Pons (tissue), 1 donor: ENCODE data around the gene ITGB4.

Experiments used
- DNase-seq: peaks from one replicate; pipeline ENCODE4 v3.0.0-alpha.2; 2016; ENCODE audit warnings: low spot score

The ITGB4 gene

DNA sequence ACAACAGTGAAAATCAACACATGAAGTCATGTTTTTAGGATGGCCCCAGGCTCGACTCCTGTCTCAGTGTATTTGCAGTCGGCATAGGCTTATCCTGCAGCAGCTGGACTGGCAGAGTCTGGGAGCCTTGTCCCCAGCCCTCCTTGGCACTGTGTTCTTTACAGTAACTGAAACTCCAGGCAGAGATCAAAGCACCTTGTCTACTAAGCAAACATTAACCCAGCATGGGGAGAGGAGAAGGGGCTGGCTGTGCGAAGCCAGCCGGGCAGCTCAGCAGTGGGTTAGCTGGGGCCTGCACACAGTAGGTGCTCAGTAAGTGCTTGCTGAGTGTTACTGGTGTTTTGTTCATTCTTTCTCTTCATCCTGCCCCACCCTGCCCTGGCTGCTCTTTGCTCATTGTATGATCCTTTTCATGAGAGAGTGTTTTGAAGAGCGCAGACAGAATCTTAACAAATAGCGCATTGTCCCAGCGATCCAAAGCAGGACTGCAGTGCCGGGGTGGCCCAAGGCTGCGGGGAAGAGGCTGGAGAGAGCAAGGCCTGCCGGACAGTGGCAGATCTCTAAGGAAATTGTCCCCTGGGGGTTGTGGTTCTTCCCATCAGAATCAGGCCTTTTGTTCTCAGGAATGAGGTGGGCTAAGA lies 23.5 kb upstream of the ITGB4 start:
- DNase-seq = peak; percentile 98

DNA sequence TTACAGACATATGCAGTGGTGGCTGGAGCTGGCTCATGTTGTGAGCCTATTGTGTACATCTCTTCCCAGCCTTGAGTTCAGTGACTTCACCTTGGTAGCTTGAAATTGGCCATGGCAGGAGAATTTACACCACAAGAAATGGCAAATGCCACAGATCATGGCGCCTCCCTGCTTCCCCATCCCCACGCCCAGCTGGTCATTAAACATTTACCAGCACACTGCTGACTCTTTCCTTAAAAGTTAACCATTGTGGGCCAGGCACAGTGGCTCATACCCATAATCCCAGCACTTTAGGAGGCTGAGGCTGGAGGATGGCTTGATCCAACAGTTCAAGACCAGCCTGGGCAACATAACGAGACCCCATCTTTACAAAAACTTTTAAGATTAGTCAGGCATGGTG lies 22.6 kb upstream of the ITGB4 start:
- DNase-seq = no peak

DNA sequence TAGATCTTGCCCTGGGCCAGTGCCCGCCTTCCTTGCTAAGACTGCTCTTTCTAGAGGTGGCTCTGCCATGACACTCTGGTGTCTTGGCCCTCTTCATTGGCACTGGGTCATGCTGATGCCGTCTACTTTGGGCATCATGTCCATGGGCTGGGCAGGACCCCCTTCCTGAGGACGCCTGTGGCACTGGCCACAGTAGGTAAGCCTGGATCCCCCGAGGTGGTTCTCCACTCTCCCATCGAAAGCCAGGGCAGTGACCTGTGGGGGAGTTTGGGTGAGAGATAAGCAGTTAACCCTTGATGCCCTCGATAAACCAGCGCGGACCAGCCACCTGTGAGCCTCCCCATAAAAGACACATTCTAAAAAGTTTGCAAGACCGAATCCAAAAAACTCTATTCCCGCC lies 20.0 kb upstream of the ITGB4 start:
- no peak for DNase-seq

DNA sequence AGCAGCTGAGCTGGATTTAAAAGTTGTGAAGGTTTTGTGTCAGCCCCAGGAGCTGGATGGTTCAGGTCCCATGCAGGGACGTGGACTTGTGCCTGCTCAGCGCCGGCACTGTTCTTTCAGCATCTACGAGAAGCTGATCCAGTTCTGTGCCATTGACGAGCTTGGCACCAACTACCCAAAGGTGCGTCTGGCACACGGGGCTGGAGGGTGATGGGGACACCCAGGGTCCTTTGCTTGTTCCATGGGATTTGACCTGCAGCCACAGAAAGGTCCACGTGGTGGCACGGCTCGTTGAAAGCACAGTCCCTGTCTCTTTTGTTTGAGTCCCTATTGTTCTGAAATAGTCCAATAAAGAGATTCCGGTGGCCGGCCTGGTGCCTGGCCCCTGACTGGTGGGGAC lies 18.1 kb upstream of the ITGB4 start:
- DNase-seq = no peak

DNA sequence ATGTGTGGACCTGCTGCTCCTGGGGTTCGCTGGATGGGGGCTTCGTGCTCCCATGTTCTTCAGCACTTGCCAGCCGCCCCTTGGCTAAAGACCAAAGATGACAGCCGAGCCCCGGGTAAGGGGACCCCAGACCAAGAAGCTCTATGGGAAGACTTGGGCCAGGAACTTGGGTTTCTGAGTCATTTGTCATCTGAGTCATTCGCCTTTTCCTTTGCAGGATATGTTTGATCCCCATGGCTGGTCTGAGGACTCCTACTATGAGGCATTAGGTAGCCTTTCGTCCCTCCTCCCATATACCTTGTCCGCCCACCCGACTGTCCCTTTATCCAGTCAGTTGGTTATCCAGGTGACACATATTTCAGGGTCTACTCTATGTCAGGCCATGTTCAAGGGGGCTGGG lies 17.7 kb upstream of the ITGB4 start:
- DNase-seq = no peak

DNA sequence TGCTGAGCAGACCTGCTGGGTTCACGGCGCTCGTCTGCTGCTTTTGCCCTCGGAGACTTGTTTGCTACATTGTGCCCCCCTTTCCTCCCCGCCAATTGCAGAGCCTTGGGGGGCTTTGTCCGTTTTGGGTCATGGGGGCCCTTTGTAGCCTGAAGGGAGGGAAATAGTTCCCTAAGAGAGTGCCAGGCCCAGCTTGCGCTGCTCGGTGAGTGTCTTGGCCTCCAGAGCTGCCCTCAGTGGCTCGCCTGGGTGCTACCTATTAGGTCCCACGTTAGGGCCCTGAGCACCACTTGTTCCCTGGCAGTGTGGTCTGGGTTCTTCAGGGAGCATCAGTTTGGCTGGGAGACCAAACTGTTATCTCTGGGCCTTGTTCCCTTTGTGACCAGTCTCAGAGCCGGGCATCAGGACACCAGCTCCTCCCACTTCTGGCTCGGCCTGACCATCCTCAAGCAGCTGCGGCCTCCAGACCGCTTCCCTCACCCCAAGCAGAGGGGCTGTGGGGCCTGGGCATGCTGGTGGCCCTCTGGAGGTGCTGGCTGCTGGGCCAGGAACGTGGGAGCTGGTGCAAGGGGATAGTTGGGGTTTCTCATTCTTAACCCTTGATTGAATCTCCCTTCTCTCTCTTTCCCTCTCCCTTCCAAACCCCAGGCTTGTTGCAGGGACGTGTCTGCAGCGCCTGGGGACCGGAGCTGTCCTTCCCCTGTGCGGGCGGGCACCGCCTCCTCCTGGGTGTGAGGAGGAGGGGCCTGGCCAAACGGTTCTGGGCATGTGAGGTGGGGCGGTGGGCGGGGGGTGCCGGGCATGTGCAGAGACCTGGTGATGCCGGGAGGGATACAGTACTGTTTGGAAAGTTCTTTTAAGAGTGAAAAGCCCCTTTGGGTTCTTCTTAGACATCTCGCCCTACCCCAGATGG lies 16.0 kb upstream of the ITGB4 start:
- no peak for DNase-seq

DNA sequence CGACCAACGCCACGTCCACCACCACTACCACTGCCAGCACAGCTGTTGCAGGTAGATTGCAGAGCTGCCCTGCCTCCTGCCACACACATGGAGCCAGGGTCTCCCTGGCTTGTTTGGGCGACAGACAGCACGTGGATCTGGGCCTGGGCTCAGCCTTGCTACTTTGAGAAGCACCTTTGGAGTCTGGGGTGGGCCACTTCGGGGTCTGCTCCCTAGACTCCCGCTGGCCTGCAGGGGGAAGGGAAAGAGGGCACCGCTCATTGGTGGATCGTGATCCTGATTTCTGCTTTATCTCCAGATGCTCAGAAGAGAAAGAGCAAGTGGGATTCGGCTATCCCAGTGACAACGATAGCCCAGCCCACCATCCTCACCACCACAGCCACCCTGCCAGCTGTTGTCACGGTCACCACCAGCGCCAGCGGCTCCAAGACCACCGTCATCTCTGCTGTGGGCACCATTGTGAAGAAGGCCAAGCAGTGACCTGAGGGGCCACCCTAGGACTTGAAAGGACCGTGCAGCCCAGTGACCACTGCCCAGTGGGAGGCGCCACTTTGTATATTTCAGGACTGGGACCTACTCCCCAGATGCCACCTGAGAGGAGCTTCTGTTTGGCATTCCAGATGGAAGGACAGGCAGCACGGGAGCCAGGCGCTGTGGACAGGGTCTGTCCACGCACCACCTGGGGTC lies 15.1 kb upstream of the ITGB4 start:
- no peak for DNase-seq

DNA sequence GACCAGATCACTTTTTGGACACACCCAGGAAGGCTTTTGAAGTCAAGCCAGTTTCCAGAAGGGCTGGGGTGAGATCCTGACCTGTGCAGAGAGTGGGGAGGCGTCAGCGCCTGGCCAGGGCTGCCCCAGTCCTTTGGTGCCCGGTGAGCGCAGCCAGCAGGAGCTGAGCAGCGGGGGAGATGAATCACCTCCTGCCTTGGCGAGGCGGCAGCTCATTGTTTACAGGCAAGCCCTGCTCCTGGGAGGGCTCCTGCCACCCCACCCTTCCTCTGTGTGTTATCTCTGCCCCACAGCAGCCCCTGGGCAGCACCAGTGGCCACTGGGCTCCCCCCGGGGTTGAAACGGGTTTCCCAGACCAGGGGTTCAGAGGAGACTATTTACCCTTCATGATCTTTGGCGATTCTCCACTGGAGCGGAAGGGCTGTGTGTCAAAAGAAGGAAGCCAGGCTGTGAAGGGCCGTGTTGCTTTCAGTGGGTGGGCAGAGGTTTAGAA lies 14.1 kb upstream of the ITGB4 start:
- no peak for DNase-seq

DNA sequence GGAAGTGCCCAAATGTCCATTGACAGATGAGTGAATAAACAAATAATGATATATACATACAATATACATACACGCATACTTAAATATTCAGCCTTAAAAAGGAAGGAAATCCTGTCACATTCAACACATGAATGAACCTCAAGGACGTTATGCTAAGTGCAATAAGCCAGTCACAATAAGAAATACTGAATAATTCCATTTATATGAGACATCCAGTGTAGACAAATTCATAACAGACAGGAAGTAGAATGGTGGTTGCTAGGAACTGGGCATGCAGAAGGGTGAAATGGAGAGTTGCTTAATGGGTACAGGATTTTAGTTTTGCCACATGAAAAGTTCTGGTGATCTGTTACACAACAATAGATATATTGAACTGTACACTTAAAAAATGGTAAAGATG lies 8.8 kb upstream of the ITGB4 start:
- no peak for DNase-seq

DNA sequence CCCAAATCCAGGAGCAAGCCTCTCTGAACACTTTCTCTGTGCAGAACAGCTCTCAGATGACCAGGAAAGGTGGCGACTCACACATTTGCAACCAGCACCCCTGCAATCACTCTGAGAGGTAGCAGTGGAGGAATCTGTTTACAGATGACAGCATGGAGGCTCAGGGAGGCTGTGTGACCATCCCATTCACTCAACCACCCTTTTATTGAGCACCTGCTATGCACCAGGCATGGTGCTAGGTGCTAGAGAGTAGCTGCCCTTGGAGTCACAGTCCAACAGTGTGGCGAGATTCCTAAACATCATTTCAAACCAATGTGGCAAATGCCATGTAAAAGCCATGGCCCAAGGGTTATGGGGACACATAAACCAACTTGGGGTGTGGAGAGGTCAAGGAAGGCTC lies 1.5 kb upstream of the ITGB4 start:
- DNase-seq = no peak

DNA sequence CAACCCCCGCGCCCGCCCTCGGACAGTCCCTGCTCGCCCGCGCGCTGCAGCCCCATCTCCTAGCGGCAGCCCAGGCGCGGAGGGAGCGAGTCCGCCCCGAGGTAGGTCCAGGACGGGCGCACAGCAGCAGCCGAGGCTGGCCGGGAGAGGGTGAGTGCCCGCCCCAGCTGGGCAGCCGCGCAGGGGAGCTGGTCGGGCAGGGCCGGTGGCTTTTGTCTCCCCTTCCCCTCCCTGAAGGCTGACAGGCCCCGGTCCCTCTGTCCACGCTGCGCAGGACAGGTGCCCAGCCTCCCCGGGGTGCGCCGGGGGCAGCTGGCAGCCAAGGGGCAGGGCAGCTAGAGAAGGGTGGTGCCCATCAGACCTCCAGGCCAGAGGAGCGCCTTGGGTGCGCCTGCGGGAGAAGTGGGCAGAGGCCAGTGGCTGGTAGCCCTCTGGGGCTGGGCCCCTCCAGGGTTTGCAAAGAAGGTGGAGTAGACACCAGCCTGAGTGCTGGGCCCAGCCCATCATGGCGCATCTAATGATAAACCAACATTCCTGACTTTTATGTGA lies 278 bp downstream of the ITGB4 start:
- no peak for DNase-seq

DNA sequence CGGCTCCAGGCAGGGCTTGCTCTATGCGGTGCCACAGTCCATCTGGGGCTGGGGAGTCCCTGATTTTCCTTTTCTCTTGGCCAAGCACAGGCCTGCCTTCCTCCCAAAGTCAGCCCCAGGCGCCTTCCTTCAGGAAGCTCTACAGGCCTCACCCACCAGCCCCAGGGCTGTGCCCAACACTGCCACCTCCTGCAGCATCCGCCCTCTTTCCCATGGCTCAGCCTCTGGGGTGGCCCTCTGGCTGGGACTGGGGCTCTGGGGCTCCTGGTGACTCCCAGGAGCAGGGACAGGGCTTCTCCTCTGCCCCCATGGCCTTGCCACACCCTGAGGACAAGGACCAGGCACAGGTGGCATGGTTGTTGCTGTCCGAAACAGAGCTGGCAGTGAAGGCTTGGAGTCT lies 817 bp downstream of the ITGB4 start:
- no peak for DNase-seq

DNA sequence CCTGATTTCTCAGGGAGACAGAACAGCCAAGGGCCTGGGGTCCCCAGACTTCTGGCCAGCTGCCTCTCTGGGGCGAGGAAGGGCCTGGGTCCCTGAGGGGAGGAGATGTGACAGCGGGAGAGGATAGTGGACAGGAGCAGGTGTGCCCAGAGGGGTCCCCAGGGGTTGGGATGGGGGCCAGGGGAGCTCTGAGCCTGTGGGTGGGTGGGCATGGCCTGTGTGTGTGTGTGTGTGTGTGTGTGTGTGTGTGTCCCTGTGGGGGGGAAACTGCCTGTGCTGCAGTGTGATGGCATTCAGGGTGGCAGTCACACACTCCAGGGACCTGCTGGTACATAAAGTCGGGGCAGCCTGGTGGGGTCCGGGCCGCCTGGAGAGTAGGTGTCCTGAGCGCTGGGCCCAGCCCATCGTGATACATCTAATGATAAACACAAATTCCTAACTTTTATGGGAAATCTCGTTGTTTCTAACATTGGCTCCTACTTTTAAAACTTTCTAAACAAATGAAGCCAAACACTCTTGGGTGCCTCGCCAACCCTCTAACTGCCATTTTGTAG lies 1.4 kb downstream of the ITGB4 start:
- no peak for DNase-seq

DNA sequence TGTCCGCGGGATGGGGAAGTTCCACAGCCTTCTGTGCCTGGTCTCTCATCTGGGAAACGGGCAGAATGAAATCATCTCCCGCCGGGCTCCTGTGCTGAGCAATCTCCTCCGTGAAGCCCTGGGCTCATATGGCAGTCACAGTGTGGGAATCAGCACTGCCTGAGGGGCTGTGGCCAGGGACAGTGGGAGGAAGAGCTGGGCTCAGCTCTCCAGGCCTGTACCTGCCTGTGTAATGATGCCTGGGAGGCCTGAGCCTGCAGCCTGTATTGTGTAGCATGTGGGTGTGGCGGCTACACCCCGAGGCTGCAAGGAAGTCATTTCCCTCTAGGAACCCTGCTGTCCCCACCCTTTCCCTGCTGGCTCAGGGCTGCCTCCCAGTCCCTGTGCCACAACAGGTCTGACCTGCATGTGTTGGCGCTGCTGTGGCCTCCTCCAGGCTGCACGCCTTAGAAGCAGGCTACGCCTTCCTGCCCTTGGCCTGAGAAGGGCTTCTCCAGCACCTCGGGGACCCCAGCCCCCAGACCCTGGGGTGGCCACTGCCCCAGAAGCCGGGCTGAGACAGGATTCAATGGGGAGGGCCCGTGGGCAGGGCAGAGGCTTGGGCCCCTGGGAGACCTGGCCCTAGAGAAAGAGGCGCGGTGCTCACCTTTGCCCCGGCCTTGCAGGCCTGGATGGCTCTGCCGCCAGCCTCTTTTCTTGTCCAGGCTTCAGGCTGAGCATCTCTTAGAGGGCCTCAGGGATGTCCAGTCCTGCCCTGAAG lies 2.1 kb downstream of the ITGB4 start:
- no peak for DNase-seq

DNA sequence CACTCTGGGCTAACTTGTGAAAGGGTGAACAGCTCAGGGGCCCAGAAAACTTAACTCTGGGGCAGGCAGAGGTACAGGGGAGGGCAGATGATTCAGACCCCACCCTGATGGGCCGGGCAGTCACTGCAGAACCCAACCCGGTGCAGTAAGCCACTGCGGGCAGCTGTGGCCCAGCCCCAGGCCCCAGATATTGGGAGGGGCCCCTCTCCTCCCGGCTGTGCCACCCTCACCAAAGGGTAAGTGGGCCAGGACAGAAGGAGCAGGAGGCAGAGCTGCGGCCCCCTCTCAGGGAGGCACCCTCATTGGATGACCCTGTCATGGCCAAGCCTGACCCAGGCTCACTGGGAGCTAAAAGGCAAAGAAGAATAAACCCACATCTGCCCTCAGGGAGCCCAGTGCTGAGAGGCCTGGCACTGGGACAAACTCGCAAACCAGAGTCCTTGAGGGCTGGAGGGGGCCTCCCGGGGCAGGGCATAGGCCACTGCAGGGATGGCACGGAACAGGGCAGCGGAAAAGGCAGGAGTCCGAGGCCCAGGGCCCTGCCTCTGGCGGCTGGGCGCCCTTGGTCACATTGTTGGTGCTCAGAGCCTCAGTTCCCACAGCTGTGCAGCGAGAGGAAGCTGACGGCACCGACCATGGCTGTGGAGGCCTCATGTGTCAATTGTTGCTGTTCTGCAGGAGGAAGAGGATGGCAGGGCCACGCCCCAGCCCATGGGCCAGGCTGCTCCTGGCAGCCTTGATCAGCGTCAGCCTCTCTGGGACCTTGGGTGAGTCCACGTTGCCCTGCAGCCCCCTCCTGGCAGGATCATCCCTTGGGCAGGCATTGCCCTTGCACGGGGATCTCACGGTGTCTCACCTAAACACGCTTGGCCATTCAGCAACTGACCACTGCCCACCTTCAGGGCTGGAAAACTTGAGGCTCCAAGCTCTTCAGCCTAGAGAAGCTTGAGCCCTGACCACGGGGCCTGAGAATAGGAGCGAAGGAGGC lies 3.1 kb downstream of the ITGB4 start:
- DNase-seq = no peak

DNA sequence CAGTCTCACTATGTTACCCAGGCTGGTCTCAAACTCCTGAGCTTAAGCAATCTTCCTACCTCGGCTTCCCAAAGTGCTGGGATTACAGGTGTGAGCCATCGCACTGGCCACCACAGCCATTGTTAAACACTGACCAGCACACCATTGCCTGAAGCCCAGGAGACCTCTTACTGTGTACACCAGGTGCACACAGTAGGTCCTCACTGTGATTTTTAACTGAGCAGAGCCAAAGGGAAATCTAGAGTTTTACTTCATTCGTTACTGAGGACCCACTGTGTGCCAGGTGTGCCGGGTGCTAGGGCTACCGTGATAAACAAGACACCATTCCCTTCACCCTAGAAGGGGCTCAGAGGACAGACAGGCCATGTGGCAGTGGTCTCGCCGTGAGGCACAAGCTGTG lies 4.2 kb downstream of the ITGB4 start:
- DNase-seq = no peak

DNA sequence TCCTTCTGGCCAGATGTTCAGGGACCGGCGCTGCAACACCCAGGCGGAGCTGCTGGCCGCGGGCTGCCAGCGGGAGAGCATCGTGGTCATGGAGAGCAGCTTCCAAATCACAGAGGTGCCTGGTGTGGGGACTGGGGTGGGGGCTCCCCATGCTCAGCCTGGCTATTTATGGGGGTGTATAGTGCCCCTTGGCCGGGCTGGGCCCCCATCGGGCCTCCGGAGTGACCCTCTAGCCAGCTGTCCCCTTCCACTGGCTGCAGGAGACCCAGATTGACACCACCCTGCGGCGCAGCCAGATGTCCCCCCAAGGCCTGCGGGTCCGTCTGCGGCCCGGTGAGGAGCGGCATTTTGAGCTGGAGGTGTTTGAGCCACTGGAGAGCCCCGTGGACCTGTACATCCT lies 6.1 kb downstream of the ITGB4 start:
- DNase-seq = no peak

DNA sequence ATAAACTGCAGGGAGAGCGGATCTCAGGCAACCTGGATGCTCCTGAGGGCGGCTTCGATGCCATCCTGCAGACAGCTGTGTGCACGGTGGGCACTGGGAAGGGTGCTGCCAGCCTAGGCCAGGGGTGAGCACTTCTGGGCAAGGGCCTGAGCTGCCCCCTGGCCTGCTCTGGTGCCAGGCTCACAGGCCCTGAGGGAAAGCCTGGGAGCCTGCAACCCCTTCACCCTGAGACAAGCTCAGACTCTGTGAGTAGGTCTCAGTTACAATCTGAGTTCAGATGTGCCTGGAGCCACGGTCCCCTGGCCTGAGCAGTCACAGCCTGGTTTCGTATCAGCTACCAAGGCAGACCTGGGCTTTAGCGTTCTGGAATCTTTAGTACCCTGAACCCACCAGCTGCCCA lies 8.1 kb downstream of the ITGB4 start:
- DNase-seq = no peak

DNA sequence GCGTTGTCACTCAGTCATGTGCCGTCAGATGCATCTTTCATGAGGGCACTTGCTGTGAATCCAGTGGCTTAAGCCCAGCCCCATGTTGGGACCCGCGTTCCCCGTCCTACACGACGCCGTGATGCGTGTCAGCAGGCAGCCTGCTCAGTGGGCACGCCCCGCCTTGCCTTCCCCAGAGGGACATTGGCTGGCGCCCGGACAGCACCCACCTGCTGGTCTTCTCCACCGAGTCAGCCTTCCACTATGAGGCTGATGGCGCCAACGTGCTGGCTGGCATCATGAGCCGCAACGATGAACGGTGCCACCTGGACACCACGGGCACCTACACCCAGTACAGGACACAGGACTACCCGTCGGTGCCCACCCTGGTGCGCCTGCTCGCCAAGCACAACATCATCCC lies 8.8 kb downstream of the ITGB4 start:
- no peak for DNase-seq

DNA sequence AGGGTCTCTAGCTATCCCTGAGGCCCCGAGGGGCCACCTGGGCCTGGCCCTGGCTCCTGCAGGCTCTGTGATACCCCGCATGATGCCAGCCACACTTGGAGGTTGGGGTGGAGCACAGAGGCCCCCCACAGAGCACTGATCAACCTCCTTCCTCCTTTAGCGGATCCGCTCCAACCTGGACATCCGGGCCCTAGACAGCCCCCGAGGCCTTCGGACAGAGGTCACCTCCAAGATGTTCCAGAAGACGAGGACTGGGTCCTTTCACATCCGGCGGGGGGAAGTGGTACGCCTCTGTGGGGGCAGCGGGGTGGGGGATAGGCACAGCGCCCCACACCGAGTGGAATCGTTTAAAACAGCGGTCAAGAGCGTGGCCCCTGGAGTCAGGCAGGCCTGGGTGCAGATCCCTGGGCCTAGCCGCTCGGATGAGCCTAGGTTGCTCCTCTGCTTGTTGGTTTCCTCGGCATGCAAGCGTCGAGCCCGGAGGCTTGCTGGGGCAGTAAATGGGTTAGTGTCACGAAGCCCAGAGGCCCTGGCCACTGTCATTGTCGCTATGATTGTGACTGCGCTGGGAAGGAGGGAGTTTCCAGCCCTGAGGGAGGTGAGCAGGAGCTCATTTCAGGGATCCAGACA lies 9.9 kb downstream of the ITGB4 start:
- no peak for DNase-seq
